Memory B cell (primary cell): ENCODE data around the gene DNAJC24.
A peak's percentile ranks its signal among the peaks of the same experiment; 100 is the strongest.
"Not testable (repeated sequence)": the region's sequence is repeated elsewhere in the genome, so short reads cannot be mapped to it uniquely, and the experiment has no call there.

Source experiments
- ATAC-seq: fragments of 150-1000 bp; cut with Tn5 transposase; 2 replicates; pipeline ENCODE4 v1.10.0; 2021; ENCODE audit warnings: low read depth, mild to moderate bottlenecking, moderate library complexity
- DNase-seq, 2 donors: peaks; one replicate each; pipeline ENCODE4 v3.0.0; 2022; ENCODE audit warnings: low spot score in 2 of 2
- H3K27ac Mint-ChIP-seq: one replicate; pipeline ENCODE4 v1.8.0; 2022; ENCODE audit warnings: mild to moderate bottlenecking, moderate library complexity, mixed read lengths
- H3K27me3 Mint-ChIP-seq: one replicate; pipeline ENCODE4 v1.8.0; 2022; ENCODE audit warnings: mixed read lengths
- H3K36me3 Mint-ChIP-seq: one replicate; pipeline ENCODE4 v1.8.0; 2022; ENCODE audit warnings: mild to moderate bottlenecking, mixed read lengths
- H3K4me1 Mint-ChIP-seq: one replicate; pipeline ENCODE4 v1.8.0; 2022; ENCODE audit warnings: mixed read lengths
- H3K4me3 Mint-ChIP-seq: one replicate; pipeline ENCODE4 v1.8.0; 2022; ENCODE audit warnings: mild to moderate bottlenecking, moderate library complexity, mixed read lengths
- H3K9me3 Mint-ChIP-seq: one replicate; pipeline ENCODE4 v1.8.0; 2022; ENCODE audit warnings: mixed read lengths

DNAJC24 gene, protein sequence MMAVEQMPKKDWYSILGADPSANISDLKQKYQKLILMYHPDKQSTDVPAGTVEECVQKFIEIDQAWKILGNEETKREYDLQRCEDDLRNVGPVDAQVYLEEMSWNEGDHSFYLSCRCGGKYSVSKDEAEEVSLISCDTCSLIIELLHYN

DNA sequence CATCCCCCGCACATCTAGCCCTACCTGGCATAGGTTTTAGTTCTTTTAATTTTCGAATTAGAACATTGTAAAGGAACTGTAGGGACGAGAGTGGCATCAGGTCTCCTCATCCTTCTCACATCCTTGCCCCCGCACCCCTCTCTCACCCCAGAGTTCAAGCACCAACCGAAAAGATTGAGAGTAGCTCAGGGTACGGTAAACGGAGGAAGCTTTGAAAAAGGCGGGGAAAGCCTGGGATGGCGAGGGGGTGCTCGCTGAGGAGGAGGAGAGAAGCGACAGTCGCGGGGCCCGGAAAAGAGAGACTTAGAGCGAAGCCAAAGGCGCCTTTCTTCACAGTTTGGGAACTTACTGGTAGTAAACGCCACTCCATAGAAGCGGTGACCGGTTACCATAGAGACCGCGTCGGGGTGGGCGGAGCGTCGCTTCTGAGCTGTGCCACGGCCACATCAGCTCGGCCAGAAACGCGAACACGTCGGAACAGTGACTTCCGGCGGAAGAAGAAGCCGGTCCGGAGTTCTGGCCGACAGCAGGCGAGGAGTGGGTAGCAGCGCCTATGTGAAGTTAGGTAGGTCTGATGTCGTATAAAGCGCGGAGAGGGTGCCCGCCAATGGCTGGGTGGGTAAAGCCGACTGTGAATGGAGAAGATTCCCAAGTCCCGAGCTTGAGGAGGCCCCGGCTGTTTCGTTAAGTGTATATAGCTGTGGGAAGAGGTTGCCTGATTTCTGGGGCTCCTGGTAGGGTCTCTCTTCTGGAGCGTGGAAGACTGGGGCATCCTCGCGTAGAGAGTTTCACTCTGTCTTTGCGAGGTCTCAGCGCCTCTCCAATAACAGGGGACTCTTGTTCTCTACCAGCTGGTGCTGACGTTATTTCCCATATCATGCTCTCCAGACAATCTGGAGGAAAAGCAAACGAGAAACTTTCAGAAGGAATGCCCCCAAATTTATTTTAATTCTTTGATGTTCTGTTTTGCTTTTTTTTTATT lies at the start of gene DNAJC24, which contains the start of gene DCDC1:
DNAJC24 (plus strand) TSS at position 513 of the 982 bp plus-strand sequence. CDS start 889 bp downstream, outside the sequence.
DCDC1 (minus strand) TSS at position 392 of the 982 bp plus-strand sequence. CDS start 41,459 bp downstream, outside the sequence.
- Mint-ChIP-seq H3K36me3 (peaks cover 5% of the 10 kb centered on the region), H3K4me1 (peaks cover 20% of the 10 kb centered on the region), H3K9me3 (no peaks in the 10 kb centered on the region), H3K27me3 (peaks cover 3% of the 10 kb centered on the region), H3K27ac (peak within 1 kb of the TSS; percentile 87), H3K4me3 (peak within 1 kb of the TSS; percentile 92)
- ATAC-seq (peak; percentile 93), DNase-seq (peak; percentile 86 to 89)

- H3K36me3 Mint-ChIP-seq, H3K4me3 Mint-ChIP-seq, H3K27ac Mint-ChIP-seq: not testable (repeated sequence)
Observed at GRCh38 chr11:31321494-31321893, 48.2 kb upstream of the DNAJC24 start.

GRCh38 chr11:31323145-31323544 lies 46.5 kb upstream of the DNAJC24 start:
- DNase-seq: no peak
- Mint-ChIP-seq H3K9me3 (no peaks in the 10 kb centered on the region), H3K27ac (no peak overlapping the region), H3K4me1 (peaks cover 3% of the 10 kb centered on the region), H3K36me3 (no peaks in the 10 kb centered on the region), H3K4me3 (no peak overlapping the region), H3K27me3 (peaks cover 1% of the 10 kb centered on the region)
- ATAC-seq: no peak

More at GRCh38 chr11:31321494-31321893, 48.2 kb upstream of the DNAJC24 start:
- DNase-seq, H3K9me3 Mint-ChIP-seq, H3K4me1 Mint-ChIP-seq, ATAC-seq, H3K27me3 Mint-ChIP-seq: not testable (repeated sequence)

GRCh38 chr11:31325160-31325559 lies 44.5 kb upstream of the DNAJC24 start:
- H3K27me3 Mint-ChIP-seq: peaks cover 1% of the 10 kb centered on the region
- peaks cover 2% of the 10 kb centered on the region for H3K9me3 Mint-ChIP-seq
- DNase-seq (no peak), ATAC-seq (no peak)
- no peak overlapping the region for H3K4me3 Mint-ChIP-seq
- no peak overlapping the region for H3K27ac Mint-ChIP-seq
- H3K4me1 Mint-ChIP-seq: peaks cover 3% of the 10 kb centered on the region
- peaks cover 2% of the 10 kb centered on the region for H3K36me3 Mint-ChIP-seq

DNA sequence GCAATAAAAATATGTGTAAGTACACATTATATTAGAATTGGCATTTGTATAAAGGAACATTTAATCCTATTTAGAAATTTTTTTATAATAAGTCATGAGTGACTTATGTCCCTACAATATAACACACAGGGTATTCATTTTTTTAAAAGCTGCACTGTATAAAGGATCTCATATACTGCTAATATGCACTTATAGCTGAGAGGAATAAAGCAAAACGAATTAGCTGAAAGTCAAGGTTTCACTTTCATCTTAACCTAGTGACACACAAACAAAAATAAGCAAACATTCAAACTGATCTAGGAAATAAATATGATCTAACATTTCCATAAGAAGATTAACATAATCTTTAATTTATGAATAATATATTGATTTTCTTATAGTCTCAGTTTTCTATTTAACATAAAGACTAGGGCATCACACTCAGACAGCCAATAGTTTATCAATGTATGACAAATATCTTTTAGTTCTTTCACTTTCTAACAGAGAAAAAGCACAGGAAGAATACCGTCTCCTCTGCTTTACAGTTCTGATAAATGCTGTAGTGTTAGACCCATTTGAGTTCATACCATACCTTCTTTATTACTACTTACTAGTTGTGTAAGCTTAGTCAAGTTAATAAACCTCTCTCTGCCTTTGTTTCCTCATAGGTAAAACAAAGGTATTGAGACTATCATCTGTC lies 43.1 kb upstream of the DNAJC24 start:
- no peaks in the 10 kb centered on the region for H3K27me3 Mint-ChIP-seq
- ATAC-seq (no peak), DNase-seq (no peak)
- H3K36me3 Mint-ChIP-seq: peaks cover 2% of the 10 kb centered on the region
- peak overlapping the region; percentile 6 for H3K4me3 Mint-ChIP-seq
- peaks cover 2% of the 10 kb centered on the region for H3K9me3 Mint-ChIP-seq
- H3K4me1 Mint-ChIP-seq: peaks cover 3% of the 10 kb centered on the region
- H3K27ac Mint-ChIP-seq: no peak overlapping the region

GRCh38 chr11:31327417-31327816 lies 42.2 kb upstream of the DNAJC24 start:
- H3K4me1 Mint-ChIP-seq: peaks cover 3% of the 10 kb centered on the region
- ATAC-seq (no peak), DNase-seq (no peak)
- H3K9me3 Mint-ChIP-seq: peaks cover 5% of the 10 kb centered on the region
- H3K27me3 Mint-ChIP-seq: no peaks in the 10 kb centered on the region
- no peak overlapping the region for H3K27ac Mint-ChIP-seq
- no peak overlapping the region for H3K4me3 Mint-ChIP-seq
- H3K36me3 Mint-ChIP-seq: peaks cover 2% of the 10 kb centered on the region

- no peak for ATAC-seq
- H3K4me3 Mint-ChIP-seq: no peak overlapping the region
- DNase-seq: no peak
- H3K4me1 Mint-ChIP-seq: peaks cover 3% of the 10 kb centered on the region
- peaks cover 2% of the 10 kb centered on the region for H3K36me3 Mint-ChIP-seq
- H3K9me3 Mint-ChIP-seq: peaks cover 5% of the 10 kb centered on the region
- no peaks in the 10 kb centered on the region for H3K27me3 Mint-ChIP-seq
- no peak overlapping the region for H3K27ac Mint-ChIP-seq
Observed at GRCh38 chr11:31328697-31329096, 41.0 kb upstream of the DNAJC24 start.

DNA sequence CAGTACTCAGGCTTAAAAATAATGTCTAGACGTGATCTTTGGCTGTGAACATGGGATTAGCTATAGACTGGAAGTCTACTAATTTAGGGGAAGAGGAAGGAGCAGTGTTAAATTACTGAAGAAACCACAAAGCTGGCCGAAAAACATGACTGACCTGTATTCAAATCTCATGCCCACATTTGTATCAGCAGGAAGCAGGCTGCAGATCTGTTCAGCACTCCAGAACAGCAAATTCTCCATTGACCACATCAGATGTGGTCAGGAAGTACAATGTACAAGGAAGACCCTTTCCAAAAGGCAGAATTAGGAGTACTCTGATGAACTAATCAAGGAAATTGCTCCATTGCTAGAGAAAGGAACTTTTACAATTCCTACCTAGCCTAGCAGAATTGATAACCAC lies 31.9 kb upstream of the DNAJC24 start:
- ATAC-seq (no peak), DNase-seq (no peak)
- Mint-ChIP-seq H3K4me1 (no peaks in the 10 kb centered on the region), H3K27ac (no peak overlapping the region), H3K4me3 (no peak overlapping the region), H3K9me3 (peaks cover 2% of the 10 kb centered on the region), H3K27me3 (peaks cover 15% of the 10 kb centered on the region), H3K36me3 (no peaks in the 10 kb centered on the region)

GRCh38 chr11:31340903-31341572 lies 28.6 kb upstream of the DNAJC24 start:
- Mint-ChIP-seq H3K27me3 (peaks cover 14% of the 10 kb centered on the region), H3K4me3 (no peak overlapping the region), H3K4me1 (no peaks in the 10 kb centered on the region), H3K9me3 (no peaks in the 10 kb centered on the region), H3K27ac (no peak overlapping the region), H3K36me3 (no peaks in the 10 kb centered on the region)
- ATAC-seq (no peak), DNase-seq (no peak)

DNA sequence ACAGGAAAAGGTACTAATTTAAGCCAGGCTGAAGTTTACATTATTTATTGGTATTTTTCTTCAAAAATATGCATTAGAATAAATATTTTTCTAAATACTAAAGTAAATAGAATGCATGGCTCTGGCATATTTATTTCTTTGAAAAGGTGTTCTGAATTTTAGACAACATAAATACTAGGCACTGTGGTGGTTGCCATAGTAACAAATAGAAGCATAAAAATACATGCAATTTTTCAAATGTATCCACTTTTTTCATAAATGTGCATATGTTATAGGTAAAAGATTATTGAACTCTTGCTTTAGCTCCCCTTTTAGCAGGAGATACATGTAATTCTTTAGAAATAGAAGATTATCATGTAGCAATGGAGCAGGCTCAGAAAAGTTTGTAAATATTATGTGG lies 18.5 kb upstream of the DNAJC24 start:
- H3K9me3 Mint-ChIP-seq: no peaks in the 10 kb centered on the region
- no peaks in the 10 kb centered on the region for H3K36me3 Mint-ChIP-seq
- no peak overlapping the region for H3K4me3 Mint-ChIP-seq
- no peaks in the 10 kb centered on the region for H3K4me1 Mint-ChIP-seq
- H3K27me3 Mint-ChIP-seq: peaks cover 5% of the 10 kb centered on the region
- no peak for ATAC-seq
- no peak for DNase-seq
- H3K27ac Mint-ChIP-seq: no peak overlapping the region

- Mint-ChIP-seq H3K27me3 (peaks cover 3% of the 10 kb centered on the region), H3K9me3 (no peaks in the 10 kb centered on the region), H3K4me3 (no peak overlapping the region), H3K36me3 (no peaks in the 10 kb centered on the region), H3K27ac (no peak overlapping the region), H3K4me1 (no peaks in the 10 kb centered on the region)
- DNase-seq: no peak
- ATAC-seq: no peak
Observed at GRCh38 chr11:31355131-31355530, 14.5 kb upstream of the DNAJC24 start.

DNA sequence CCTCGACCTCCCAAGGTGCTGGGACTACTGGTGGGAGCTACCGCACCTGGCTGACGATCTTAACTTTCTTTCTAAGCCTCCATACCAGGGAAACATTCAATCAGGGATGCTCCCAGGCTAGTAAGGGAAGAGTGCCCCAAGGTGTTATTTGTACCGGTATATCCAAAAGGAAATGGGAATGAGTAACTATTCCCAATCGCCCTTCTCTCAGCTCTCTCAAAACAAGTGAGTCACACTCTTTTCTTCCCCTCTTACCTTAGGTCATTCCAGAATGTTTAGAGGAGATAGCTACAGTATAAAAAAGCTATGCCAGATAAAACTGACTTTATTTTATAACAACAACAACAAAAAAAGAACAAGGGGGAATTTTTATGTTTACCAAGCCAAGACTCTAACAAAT lies 13.8 kb upstream of the DNAJC24 start:
- peaks cover 3% of the 10 kb centered on the region for H3K27me3 Mint-ChIP-seq
- H3K4me3 Mint-ChIP-seq: no peak overlapping the region
- H3K9me3 Mint-ChIP-seq: no peaks in the 10 kb centered on the region
- ATAC-seq: no peak
- H3K27ac Mint-ChIP-seq: no peak overlapping the region
- DNase-seq: no peak
- H3K36me3 Mint-ChIP-seq: no peaks in the 10 kb centered on the region
- H3K4me1 Mint-ChIP-seq: no peaks in the 10 kb centered on the region

DNA sequence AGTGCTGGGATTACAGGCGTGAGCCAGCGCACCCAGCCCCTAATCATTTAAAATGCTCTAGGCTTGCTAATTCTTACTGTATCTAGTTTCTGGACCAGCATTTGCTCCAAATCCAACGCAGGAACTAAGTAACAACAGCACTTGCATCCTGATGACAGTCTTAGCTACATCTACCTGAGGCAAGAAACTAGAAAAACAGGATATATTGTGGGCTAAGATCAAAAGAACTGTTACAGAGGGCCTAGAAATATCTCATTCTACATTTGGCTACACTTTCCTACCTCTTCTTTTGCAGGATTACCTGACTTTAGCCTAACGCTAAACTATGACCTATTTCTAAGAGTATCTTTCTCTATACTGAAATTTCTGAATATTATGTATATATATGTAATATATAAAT lies 7.9 kb upstream of the DNAJC24 start:
- Mint-ChIP-seq H3K9me3 (no peaks in the 10 kb centered on the region), H3K4me3 (no peak overlapping the region)
- ATAC-seq: no peak

More for the DNA sequence above, 7.9 kb upstream of the DNAJC24 start:
- peaks cover 13% of the 10 kb centered on the region for H3K4me1 Mint-ChIP-seq
- no peak for DNase-seq
- H3K27me3 Mint-ChIP-seq: peaks cover 4% of the 10 kb centered on the region
- no peaks in the 10 kb centered on the region for H3K36me3 Mint-ChIP-seq
- no peak overlapping the region for H3K27ac Mint-ChIP-seq
